HepG2 (cell line): ENCODE measurements around the gene LBX2. TPM values are rescaled to one million over a fixed set of nuclear protein-coding genes. Genes with fewer than 3 reads are reported as not detected.
A peak's percentile ranks its signal among the peaks of the same experiment; 100 is the strongest.

Source experiments
- ATAC-seq: fragments of 200-7000 bp; cut with Tn5 transposase; 3 replicates; pipeline ENCODE4 v1.9.1; 2020; ENCODE audit warnings: mild to moderate bottlenecking, moderate library complexity
- BruUV-seq: library from RNA; stranded (reverse); fragments of 400-500 nt; replicated peaks from 2 replicates; lab custom pipeline; 2021; lab: Mats Ljungman, UMichigan
- CTCF ChIA-PET: fragments of 300-600 bp; formaldehyde crosslinking; extraction: SDS; loops from one replicate; lab custom pipeline; 2021; ENCODE audit warnings: low total read pairs, inconsistent platforms, low intra/inter-chr PET ratio; lab: Yijun Ruan, JAX
- POLR2A ChIA-PET: fragments of 350-600 bp; sonication (Branson Sonifier 250); formaldehyde crosslinking; loops from one replicate; lab custom pipeline; 2020; ENCODE audit warnings: antibody characterized with exemption, inconsistent platforms; lab: Yijun Ruan, JAX
- DNase-seq: peaks from one replicate; pipeline ENCODE4 v3.0.0-alpha.2; 2015; ENCODE audit warnings: low spot score
- FAIRE-seq: peaks from 3 replicates; lab custom pipeline; 2011; peaks lifted over from hg19 to GRCh38; lab: Jason Lieb, UNC
- H2AFZ ChIP-seq: one replicate; pipeline ENCODE4 v1.6.1; 2011; ENCODE audit warnings: low read length, inconsistent platforms
- H3K27ac ChIP-seq: fragments of 300-600 bp; 3 replicates; pipeline ENCODE4 v1.8.0; 2011; ENCODE audit warnings: mixed run types, mild to moderate bottlenecking, mixed read lengths, low read length, inconsistent platforms; ENCODE audit not compliant: insufficient read depth; ENCODE audit errors: extremely low read length
- H3K27me3 ChIP-seq, 2 experiments: fragments of 200-600 bp in 1 of 2; 2 replicates in 1 of 2; 3 replicates in 1 of 2; pipeline versions ENCODE4 v1.6.0 to v1.8.0; 2011; ENCODE audit warnings: low read length in 2 of 2, mild to moderate bottlenecking in 2 of 2, moderate library complexity in 2 of 2, inconsistent platforms in 1 of 2; ENCODE audit not compliant: insufficient read depth in 2 of 2, control insufficient read depth in 1 of 2
- H3K36me3 ChIP-seq, 2 experiments: fragments of 200-600 bp in 1 of 2; replicated peaks in 1 of 2; 2 replicates in 1 of 2; 3 replicates in 1 of 2; pipeline versions ENCODE4 v1.5.1 to v1.8.0; 2011; ENCODE audit warnings: low read length in 2 of 2, inconsistent platforms in 1 of 2; ENCODE audit not compliant: insufficient read depth in 2 of 2, control insufficient read depth in 1 of 2
- H3K4me1 ChIP-seq: 2 replicates; pipeline ENCODE4 v1.5.1; 2012; ENCODE audit warnings: low read length, inconsistent platforms; ENCODE audit not compliant: insufficient read depth
- H3K4me2 ChIP-seq: 2 replicates; pipeline ENCODE4 v1.6.0; 2011; ENCODE audit warnings: low read depth, low read length, inconsistent platforms
- H3K4me3 ChIP-seq, 3 experiments: fragments of 200-600 bp in 1 of 3; sonication (generic), shearing (Covaris generic) in 1 of 3; replicated peaks in 1 of 3; 2 replicates each; pipeline ENCODE4 v1.5.1; 2011 to 2016; ENCODE audit warnings: low read length in 3 of 3, inconsistent platforms in 2 of 3, low read depth in 2 of 3, mild to moderate bottlenecking in 2 of 3, control low read depth in 1 of 3, mixed read lengths in 1 of 3; ENCODE audit not compliant: insufficient read depth in 1 of 3
- H3K79me2 ChIP-seq: one replicate; pipeline ENCODE4 v1.6.1; 2011; ENCODE audit warnings: low read length, inconsistent platforms; ENCODE audit not compliant: insufficient read depth
- H3K9ac ChIP-seq: 2 replicates; pipeline ENCODE4 v1.6.0; 2011; ENCODE audit warnings: mild to moderate bottlenecking, low read depth, low read length, inconsistent platforms; ENCODE audit not compliant: insufficient read depth
- H3K9me3 ChIP-seq: 2 replicates; pipeline ENCODE4 v1.5.1; 2012; ENCODE audit warnings: mild to moderate bottlenecking, low read length
- H4K20me1 ChIP-seq: 2 replicates; pipeline ENCODE4 v1.6.0; 2011; ENCODE audit warnings: inconsistent platforms, mild to moderate bottlenecking, low read length, moderate library complexity; ENCODE audit not compliant: insufficient read depth
- AFF4 ChIP-seq: sonication (generic); formaldehyde crosslinking; IDR thresholded peaks from 2 replicates; pipeline ENCODE4 v1.4.0; 2020; ENCODE audit warnings: missing genetic modification reagents
- HNRNPUL1 ChIP-seq: fragments of 200-400 bp; formaldehyde crosslinking; IDR thresholded peaks from 2 replicates; pipeline ENCODE4 v1.6.1; 2017; ENCODE audit warnings: low read depth, mild to moderate bottlenecking, low read length, moderate library complexity
- MAFF ChIP-seq: IDR thresholded peaks from 2 replicates; pipeline ENCODE4 v1.6.1; 2011; ENCODE audit warnings: low read depth, low read length, improper control_type of control experiment
- NFE2 ChIP-seq: sonication (generic); formaldehyde crosslinking; IDR thresholded peaks from 2 replicates; pipeline ENCODE4 v1.4.0; 2020; ENCODE audit warnings: missing genetic modification reagents
- NFE2L1 ChIP-seq: sonication (generic); formaldehyde crosslinking; IDR thresholded peaks from 2 replicates; pipeline ENCODE4 v1.4.0; 2020; ENCODE audit warnings: missing genetic modification reagents, mild to moderate bottlenecking, borderline replicate concordance
- ZNF10 ChIP-seq: sonication (generic); formaldehyde crosslinking; IDR thresholded peaks from 2 replicates; pipeline ENCODE4 v1.4.0; 2020; ENCODE audit warnings: mild to moderate bottlenecking, low read depth, missing genetic modification reagents, borderline replicate concordance
- ZNF274 ChIP-seq: sonication (generic); formaldehyde crosslinking; IDR thresholded peaks from 2 replicates; pipeline ENCODE4 v1.5.1; 2020; ENCODE audit warnings: mild to moderate bottlenecking, missing genetic modification reagents
- ZNF354B ChIP-seq: sonication (generic); formaldehyde crosslinking; IDR thresholded peaks from 2 replicates; pipeline ENCODE4 v1.8.0; 2022; ENCODE audit warnings: mild to moderate bottlenecking, missing genetic modification reagents
- ZNF564 ChIP-seq: sonication (generic); formaldehyde crosslinking; IDR thresholded peaks from 2 replicates; pipeline ENCODE4 v1.8.1; 2023; ENCODE audit warnings: mild to moderate bottlenecking, missing genetic modification reagents
- ZSCAN9 ChIP-seq: IDR thresholded peaks from 2 replicates; pipeline ENCODE4 v1.6.1; 2016; ENCODE audit warnings: borderline replicate concordance
- WGBS: methylation state at CpG from one replicate; pipeline ENCODE4 v1.1.6; 2017; ENCODE audit warnings: low lambda C conversion rate; 5-methylcytosine and 5-hydroxymethylcytosine counted together
- in situ Hi-C: cut with HindIII; loops from 2 replicates; pipeline ENCODE4 v1.10.0; 2017; ENCODE audit warnings: low pct_unique_long_range_greater_than_20kb; ENCODE audit not compliant: extremely low pct_ligation_motif_present
- intact Hi-C: fragments of 100-400 bp; cut with micrococcal nuclease; formaldehyde crosslinking; loops from one replicate; pipeline ENCODE4 v1.10.0; 2022; ENCODE audit not compliant: unreplicated experiment
- polyA plus RNA-seq, 8 experiments: library from polyadenylated mRNA; depleted of rRNA in 3 of 8; stranded (reverse) in 7 of 8; unstranded in 1 of 8; fragments of >200 nt; fragmentation: Illumina TruSeq in 4 of 8; extraction: Trizol in 4 of 8; gene quantifications; 2 replicates each; pipeline versions ENCODE4 v1.2.1 to v1.2.3, GENCODE V29; 2011 to 2016; ENCODE audit warnings: low read depth in 4 of 8, missing spikeins in 1 of 8, mixed read lengths in 1 of 8; ENCODE audit not compliant: insufficient read depth in 1 of 8
- total RNA-seq, 5 experiments: library from RNA; depleted of rRNA; stranded (reverse); fragments of >200 nt; fragmentation: Illumina TruSeq; extraction: Trizol; gene quantifications; 2 replicates each; pipeline ENCODE4 v1.2.3, GENCODE V29; 2016; ENCODE audit warnings: low read depth in 1 of 5
- TF ChIP-seq, protein P1 (sequence below): sonication (generic); formaldehyde crosslinking; IDR thresholded peaks from 2 replicates; pipeline ENCODE4 v1.8.0; 2022; ENCODE audit warnings: missing genetic modification reagents, low read depth, mild to moderate bottlenecking, borderline replicate concordance
- TF ChIP-seq, protein P2 (sequence below): IDR thresholded peaks from 2 replicates; pipeline ENCODE4 v1.6.1; 2012; ENCODE audit warnings: low read length, improper control_type of control experiment
- TF ChIP-seq, protein P3 (sequence below): sonication (generic); formaldehyde crosslinking; IDR thresholded peaks from 2 replicates; pipeline ENCODE4 v1.8.1; 2023; ENCODE audit warnings: mild to moderate bottlenecking, missing genetic modification reagents

LBX2 gene
- total and polyA plus RNA-seq, 2 of the 13 experiments (the other 11 are each of a cell fraction or from before 2014, with no cell fraction given): 6.4 to 8.1 TPM

- no peak for FAIRE-seq
- peak; percentile 60; the same call in 1 of the 2 replicates for TF ChIP-seq ZNF274 (CRISPR knock-in tag)
- TF ChIP-seq ZSCAN9 (CRISPR knock-in tag): no peak
- no peak for TF ChIP-seq HNRNPUL1
- TF ChIP-seq MAFF: no peak
- TF ChIP-seq NFE2 (CRISPR knock-in tag): no peak
- no peak for TF ChIP-seq NFE2L1 (CRISPR knock-in tag)
- no peak for TF ChIP-seq ZNF354B
- TF ChIP-seq, protein P1, sequence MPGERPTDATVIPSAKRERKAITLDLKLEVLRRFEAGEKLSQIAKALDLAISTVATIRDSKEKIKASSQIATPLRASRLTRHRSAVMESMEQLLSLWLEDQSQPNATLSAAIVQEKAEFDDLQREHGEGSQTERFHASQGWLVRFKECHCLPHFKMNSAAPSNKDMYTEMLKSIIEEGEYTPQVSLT (CRISPR knock-in tag): no peak
- TF ChIP-seq ZNF10 (CRISPR knock-in tag): no peak
- no peak for TF ChIP-seq AFF4 (CRISPR knock-in tag)
- TF ChIP-seq ZNF564 (CRISPR knock-in tag): peak; percentile 78
- TF ChIP-seq, protein P2, sequence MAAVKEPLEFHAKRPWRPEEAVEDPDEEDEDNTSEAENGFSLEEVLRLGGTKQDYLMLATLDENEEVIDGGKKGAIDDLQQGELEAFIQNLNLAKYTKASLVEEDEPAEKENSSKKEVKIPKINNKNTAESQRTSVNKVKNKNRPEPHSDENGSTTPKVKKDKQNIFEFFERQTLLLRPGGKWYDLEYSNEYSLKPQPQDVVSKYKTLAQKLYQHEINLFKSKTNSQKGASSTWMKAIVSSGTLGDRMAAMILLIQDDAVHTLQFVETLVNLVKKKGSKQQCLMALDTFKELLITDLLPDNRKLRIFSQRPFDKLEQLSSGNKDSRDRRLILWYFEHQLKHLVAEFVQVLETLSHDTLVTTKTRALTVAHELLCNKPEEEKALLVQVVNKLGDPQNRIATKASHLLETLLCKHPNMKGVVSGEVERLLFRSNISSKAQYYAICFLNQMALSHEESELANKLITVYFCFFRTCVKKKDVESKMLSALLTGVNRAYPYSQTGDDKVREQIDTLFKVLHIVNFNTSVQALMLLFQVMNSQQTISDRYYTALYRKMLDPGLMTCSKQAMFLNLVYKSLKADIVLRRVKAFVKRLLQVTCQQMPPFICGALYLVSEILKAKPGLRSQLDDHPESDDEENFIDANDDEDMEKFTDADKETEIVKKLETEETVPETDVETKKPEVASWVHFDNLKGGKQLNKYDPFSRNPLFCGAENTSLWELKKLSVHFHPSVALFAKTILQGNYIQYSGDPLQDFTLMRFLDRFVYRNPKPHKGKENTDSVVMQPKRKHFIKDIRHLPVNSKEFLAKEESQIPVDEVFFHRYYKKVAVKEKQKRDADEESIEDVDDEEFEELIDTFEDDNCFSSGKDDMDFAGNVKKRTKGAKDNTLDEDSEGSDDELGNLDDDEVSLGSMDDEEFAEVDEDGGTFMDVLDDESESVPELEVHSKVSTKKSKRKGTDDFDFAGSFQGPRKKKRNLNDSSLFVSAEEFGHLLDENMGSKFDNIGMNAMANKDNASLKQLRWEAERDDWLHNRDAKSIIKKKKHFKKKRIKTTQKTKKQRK: no peak
- TF ChIP-seq, protein P3, sequence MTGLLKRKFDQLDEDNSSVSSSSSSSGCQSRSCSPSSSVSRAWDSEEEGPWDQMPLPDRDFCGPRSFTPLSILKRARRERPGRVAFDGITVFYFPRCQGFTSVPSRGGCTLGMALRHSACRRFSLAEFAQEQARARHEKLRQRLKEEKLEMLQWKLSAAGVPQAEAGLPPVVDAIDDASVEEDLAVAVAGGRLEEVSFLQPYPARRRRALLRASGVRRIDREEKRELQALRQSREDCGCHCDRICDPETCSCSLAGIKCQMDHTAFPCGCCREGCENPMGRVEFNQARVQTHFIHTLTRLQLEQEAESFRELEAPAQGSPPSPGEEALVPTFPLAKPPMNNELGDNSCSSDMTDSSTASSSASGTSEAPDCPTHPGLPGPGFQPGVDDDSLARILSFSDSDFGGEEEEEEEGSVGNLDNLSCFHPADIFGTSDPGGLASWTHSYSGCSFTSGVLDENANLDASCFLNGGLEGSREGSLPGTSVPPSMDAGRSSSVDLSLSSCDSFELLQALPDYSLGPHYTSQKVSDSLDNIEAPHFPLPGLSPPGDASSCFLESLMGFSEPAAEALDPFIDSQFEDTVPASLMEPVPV (CRISPR knock-in tag): no peak; the same call in 1 of the 2 replicates
Measured at GRCh38 chr2:74502720-74503505, 3.5 kb upstream of the LBX2 start.

More at GRCh38 chr2:74502720-74503505, 3.5 kb upstream of the LBX2 start:
- DNase-seq: peak; percentile 63
- WGBS: 1% methylated on average over 45 of the region's 67 CpGs
- peak overlapping the region; percentile 92 for H3K4me2 ChIP-seq
- H3K79me2 ChIP-seq: peaks cover 54% of the 10 kb centered on the region
- H3K27me3 ChIP-seq: no peaks in the 10 kb centered on the region; a peak in 1 of 5 replicates
- ChIA-PET POLR2A (interaction anchor here (1.0 to 16.5 kb wide), 22 partner anchors 8 to 324 kb away, joined by 3 to 795 read pairs (median 14); partner anchors contain the start of genes AUP1, CCDC142, DQX1 and HTRA2), CTCF (interaction anchor here (1.5 to 2.9 kb wide), 2 partner anchors 14 to 20 kb away, joined by 5 to 20 read pairs; partner anchors contain the start of genes CCDC142 and TTC31)
- H2AFZ ChIP-seq: no peak overlapping the region
- in situ Hi-C loops: no loop called here
- peak overlapping the region; percentile 67 to 86 (median 82) for H3K4me3 ChIP-seq
- H3K27ac ChIP-seq: peak overlapping the region; percentile 89
- peaks cover 68% of the 10 kb centered on the region for H3K4me1 ChIP-seq
- peak; percentile 22 for ATAC-seq
- no peaks in the 10 kb centered on the region; a peak in 3 of 5 replicates for H3K36me3 ChIP-seq
- intact Hi-C loops: loop anchor here (1.0 kb wide), 1 partner anchor 20 kb away; the partner anchor contains the start of gene TTC31
- BruUV-seq: TSS peak; percentile 65
- H4K20me1 ChIP-seq: no peaks in the 10 kb centered on the region
- H3K9me3 ChIP-seq: no peaks in the 10 kb centered on the region
- H3K9ac ChIP-seq: peak overlapping the region; percentile 83
